Neural crest cell (in vitro differentiated cells): Measurements from ENCODE around the gene FBXO44. TPM values are rescaled to one million over a fixed set of nuclear protein-coding genes. Genes with fewer than 3 reads are reported as not detected.

Experiments
- DNase-seq: peaks from one replicate; pipeline ENCODE4 v3.0.0; 2021; ENCODE audit warnings: low read depth, mixed read lengths, low spot score
- H3K27ac Mint-ChIP-seq: one replicate; pipeline ENCODE4 v1.8.0; 2021; ENCODE audit warnings: mild to moderate bottlenecking, mixed read lengths; ENCODE audit not compliant: unreplicated experiment
- H3K27me3 Mint-ChIP-seq: 2 replicates; pipeline ENCODE4 v1.8.0; 2021; ENCODE audit warnings: low read depth, mild to moderate bottlenecking, mixed read lengths
- H3K36me3 Mint-ChIP-seq: 2 replicates; pipeline ENCODE4 v1.8.0; 2021; ENCODE audit warnings: low read depth, mild to moderate bottlenecking, mixed read lengths
- H3K4me1 Mint-ChIP-seq: 2 replicates; pipeline ENCODE4 v1.8.0; 2021; ENCODE audit warnings: mixed read lengths
- H3K4me3 Mint-ChIP-seq: one replicate; pipeline ENCODE4 v1.8.0; 2021; ENCODE audit warnings: mild to moderate bottlenecking, mixed read lengths
- H3K9me3 Mint-ChIP-seq: 2 replicates; pipeline ENCODE4 v1.8.0; 2021; ENCODE audit warnings: mixed read lengths
- CTCF ChIP-seq: fragments of 200-600 bp; sonication (generic); conservative IDR thresholded peaks from 2 replicates; pipeline ENCODE4 v1.5.0; 2021; ENCODE audit warnings: antibody characterized with exemption, mild to moderate bottlenecking
- total RNA-seq: library from RNA; stranded (reverse); gene quantifications from 2 replicates; pipeline ENCODE4 v1.2.1, GENCODE V29; 2021

FBXO44 gene
- total RNA-seq, 1 donor from 2014 or later = 10.7 TPM

- no peaks in the 10 kb centered on the region for H3K9me3 Mint-ChIP-seq
- no peak for DNase-seq
- H3K27me3 Mint-ChIP-seq = no peaks in the 10 kb centered on the region
- TF ChIP-seq CTCF = no peak
- H3K4me1 Mint-ChIP-seq = peaks cover 2% of the 10 kb centered on the region
- H3K36me3 Mint-ChIP-seq = no peaks in the 10 kb centered on the region
- no peak overlapping the region for H3K27ac Mint-ChIP-seq
- H3K4me3 Mint-ChIP-seq = no peak overlapping the region
Measured at GRCh38 chr1:11676386-11677103, 21.9 kb downstream of the FBXO44 start.

GRCh38 chr1:11678442-11678841 lies 23.8 kb downstream of the FBXO44 start:
- no peaks in the 10 kb centered on the region for H3K27me3 Mint-ChIP-seq
- no peak overlapping the region for H3K27ac Mint-ChIP-seq
- DNase-seq = no peak
- no peaks in the 10 kb centered on the region for H3K36me3 Mint-ChIP-seq
- H3K4me3 Mint-ChIP-seq = peak overlapping the region; percentile 38
- no peaks in the 10 kb centered on the region for H3K9me3 Mint-ChIP-seq
- H3K4me1 Mint-ChIP-seq = peaks cover 10% of the 10 kb centered on the region
- no peak for TF ChIP-seq CTCF

GRCh38 chr1:11680270-11681070 lies 25.8 kb downstream of the FBXO44 start:
- Mint-ChIP-seq H3K4me3 (peak overlapping the region; percentile 87), H3K4me1 (peaks cover 10% of the 10 kb centered on the region), H3K36me3 (no peaks in the 10 kb centered on the region), H3K27ac (peak overlapping the region; percentile 71), H3K9me3 (no peaks in the 10 kb centered on the region), H3K27me3 (no peaks in the 10 kb centered on the region)
- no peak for TF ChIP-seq CTCF
- no peak for DNase-seq

- no peak for TF ChIP-seq CTCF
- H3K9me3 Mint-ChIP-seq = no peaks in the 10 kb centered on the region
- H3K36me3 Mint-ChIP-seq = no peaks in the 10 kb centered on the region
- H3K4me3 Mint-ChIP-seq = peak within 1 kb of the TSS; percentile 93
- H3K27me3 Mint-ChIP-seq = no peaks in the 10 kb centered on the region
- peak within 1 kb of the TSS; percentile 71 for H3K27ac Mint-ChIP-seq
- peaks cover 10% of the 10 kb centered on the region for H3K4me1 Mint-ChIP-seq
- peak; percentile 67 for DNase-seq
Measured at GRCh38 chr1:11681071-11681771, 26.5 kb downstream of the FBXO44 start, which contains the start of gene MAD2L2. TSS of gene MAD2L2 (minus strand) at chr1:11681148. CDS start at chr1:11680601, 547 bp downstream.

GRCh38 chr1:11682287-11682771 lies 27.7 kb downstream of the FBXO44 start:
- no peak for DNase-seq
- no peak for TF ChIP-seq CTCF
- peaks cover 10% of the 10 kb centered on the region for H3K4me1 Mint-ChIP-seq

More at GRCh38 chr1:11682287-11682771, 27.7 kb downstream of the FBXO44 start:
- no peaks in the 10 kb centered on the region for H3K36me3 Mint-ChIP-seq
- no peaks in the 10 kb centered on the region for H3K9me3 Mint-ChIP-seq
- H3K27me3 Mint-ChIP-seq = no peaks in the 10 kb centered on the region
- no peak overlapping the region for H3K27ac Mint-ChIP-seq
- peak overlapping the region; percentile 93 for H3K4me3 Mint-ChIP-seq
